Suprapubic skin (tissue), 4 donors: ENCODE data around the gene SSRP1. TPM values are rescaled to one million over a fixed set of nuclear protein-coding genes. Genes with fewer than 3 reads are reported as not detected.
"Not testable (repeated sequence)": the region's sequence is repeated elsewhere in the genome, so short reads cannot be mapped to it uniquely, and the experiment has no call there.

Experiments
- DNase-seq, 2 donors: peaks; one replicate each; pipeline ENCODE4 v3.0.0-alpha.2; 2019; ENCODE audit warnings: low spot score in 2 of 2
- H3K27ac ChIP-seq: fragments of 200-600 bp; sonication (generic); one replicate; pipeline ENCODE4 v1.5.1; 2019
- H3K27me3 ChIP-seq: fragments of 200-600 bp; sonication (generic); one replicate; pipeline ENCODE4 v1.5.1; 2019
- H3K36me3 ChIP-seq: fragments of 200-600 bp; sonication (generic); one replicate; pipeline ENCODE4 v1.5.1; 2019
- H3K4me1 ChIP-seq: fragments of 200-600 bp; sonication (generic); one replicate; pipeline ENCODE4 v1.5.1; 2019
- H3K4me3 ChIP-seq: fragments of 200-600 bp; sonication (generic); one replicate; pipeline ENCODE4 v1.5.1; 2019; ENCODE audit warnings: mild to moderate bottlenecking
- H3K9me3 ChIP-seq: fragments of 200-600 bp; sonication (generic); one replicate; pipeline ENCODE4 v1.5.1; 2019
- CTCF ChIP-seq, 2 donors: fragments of 200-600 bp in 1 of 2; fragments of 450-650 bp in 1 of 2; sonication (generic) in 1 of 2; IDR thresholded peaks; one replicate each; pipeline ENCODE4 v1.5.1; 2016 to 2019; ENCODE audit warnings: antibody characterized with exemption in 2 of 2, mild to moderate bottlenecking in 1 of 2, moderate library complexity in 1 of 2
- EP300 ChIP-seq: sonication (generic); formaldehyde crosslinking; IDR thresholded peaks from one replicate; pipeline ENCODE4 v1.6.1; 2017; ENCODE audit warnings: antibody characterized with exemption
- POLR2A ChIP-seq, 2 donors: fragments of 450-650 bp; IDR thresholded peaks; one replicate each; pipeline ENCODE4 v1.6.1; 2017; ENCODE audit warnings: antibody characterized with exemption in 2 of 2, mild to moderate bottlenecking in 2 of 2, moderate library complexity in 2 of 2
- POLR2AphosphoS5 ChIP-seq, 3 donors: sonication (generic); formaldehyde crosslinking; IDR thresholded peaks; one replicate each; pipeline ENCODE4 v1.6.1; 2017; ENCODE audit warnings: antibody characterized with exemption in 3 of 3
- WGBS: methylation state at CpG from one replicate; pipeline ENCODE4 v1.1.5; 2018; 5-methylcytosine and 5-hydroxymethylcytosine counted together
- total RNA-seq, 4 donors: library from RNA; depleted of rRNA; stranded (reverse); fragments of >200 nt; gene quantifications; one replicate each; pipeline ENCODE4 v1.1.0, GENCODE V29; 2016

SSRP1 gene
- total RNA-seq, 4 donors from 2014 or later, result 59.9 to 96.5 (median 67.9) TPM

- no peaks in the 10 kb centered on the region for H3K9me3 ChIP-seq
- no peaks in the 10 kb centered on the region for H3K27me3 ChIP-seq
- WGBS, result 41% methylated on average over 11 of the region's 11 CpGs
- H3K36me3 ChIP-seq, result no peaks in the 10 kb centered on the region
- peaks cover 19% of the 10 kb centered on the region for H3K4me1 ChIP-seq
- no peak overlapping the region for H3K4me3 ChIP-seq
- TF ChIP-seq EP300 (no peak), CTCF (IDR thresholded peaks at IDR 0.05) (no peak), POLR2AphosphoS5 (IDR thresholded peaks at IDR 0.05) (no peak), POLR2A (IDR thresholded peaks at IDR 0.05) (no peak)
- DNase-seq, result no peak
- H3K27ac ChIP-seq, result no peak overlapping the region
Observed at GRCh38 chr11:57342702-57343101, 7.0 kb upstream of the SSRP1 start.

- Histone ChIP-seq H3K4me3 (no peak overlapping the region), H3K36me3 (no peaks in the 10 kb centered on the region), H3K4me1 (peaks cover 22% of the 10 kb centered on the region), H3K27ac (no peak overlapping the region), H3K27me3 (no peaks in the 10 kb centered on the region), H3K9me3 (no peaks in the 10 kb centered on the region)
- DNase-seq, result no peak
- 81% methylated on average over 6 of the region's 6 CpGs for WGBS
- TF ChIP-seq CTCF (IDR thresholded peaks at IDR 0.05), result no peak
- TF ChIP-seq POLR2AphosphoS5 (IDR thresholded peaks at IDR 0.05), result no peak
- TF ChIP-seq EP300, result no peak
- TF ChIP-seq POLR2A (IDR thresholded peaks at IDR 0.05), result no peak
Observed at GRCh38 chr11:57341250-57341808, 5.6 kb upstream of the SSRP1 start.

DNA sequence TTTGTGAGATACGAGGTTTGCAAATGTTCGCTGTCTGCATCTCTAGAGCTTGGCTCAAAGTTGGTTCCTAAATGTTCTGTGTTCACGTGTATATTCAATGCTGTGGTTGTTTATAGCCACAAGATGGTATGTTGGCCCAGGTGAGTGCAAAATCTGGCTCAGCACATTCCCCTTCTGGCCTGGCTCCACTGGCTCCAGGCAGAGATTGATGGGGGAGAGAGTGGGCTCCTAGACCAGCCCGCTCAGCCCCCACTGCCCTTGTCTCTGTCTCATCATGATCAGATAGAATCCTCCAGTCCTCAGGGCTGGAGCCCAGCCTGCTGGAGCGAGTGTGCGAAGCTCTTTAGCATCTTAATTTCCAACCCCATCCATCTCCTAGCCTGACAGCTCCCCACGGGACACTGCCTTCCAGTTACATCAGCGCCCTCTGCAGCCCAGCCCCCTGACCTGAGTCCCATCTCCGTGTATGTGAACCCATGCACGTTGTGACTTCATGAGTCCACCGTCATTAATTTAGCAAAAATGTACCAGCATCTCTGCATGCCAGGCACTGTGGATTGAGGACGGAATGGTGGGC, 4.4 kb upstream of the SSRP1 start:
- Histone ChIP-seq H3K36me3 (no peaks in the 10 kb centered on the region), H3K27me3 (no peaks in the 10 kb centered on the region), H3K4me1 (peaks cover 21% of the 10 kb centered on the region), H3K9me3 (no peaks in the 10 kb centered on the region), H3K27ac (no peak overlapping the region), H3K4me3 (no peak overlapping the region)
- TF ChIP-seq POLR2A (IDR thresholded peaks at IDR 0.05), result no peak
- TF ChIP-seq EP300, result no peak
- TF ChIP-seq CTCF (IDR thresholded peaks at IDR 0.05), result no peak
- no peak for TF ChIP-seq POLR2AphosphoS5 (IDR thresholded peaks at IDR 0.05)
- DNase-seq, result no peak
- 32% methylated on average over 10 of the region's 12 CpGs for WGBS

DNA sequence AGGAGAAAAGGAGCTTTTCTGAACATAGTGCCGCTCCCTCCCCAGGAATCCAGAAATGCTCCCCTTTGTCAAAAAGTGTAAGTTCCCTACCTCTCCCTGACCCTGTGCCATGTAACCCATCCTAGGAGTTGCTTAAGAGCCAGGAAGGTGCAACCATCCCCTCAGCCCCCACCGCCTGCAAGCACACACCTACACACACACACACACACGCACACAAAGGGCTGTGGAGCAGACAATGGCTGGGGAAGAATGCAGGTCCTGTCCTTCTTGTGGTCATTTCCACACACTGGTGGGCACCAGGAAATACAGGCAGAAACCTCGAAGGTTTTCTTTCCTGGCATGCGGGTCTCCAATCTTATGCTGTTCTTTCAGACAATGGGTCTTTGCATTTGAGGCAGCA, 3.6 kb upstream of the SSRP1 start:
- Histone ChIP-seq H3K27ac (no peak overlapping the region), H3K4me1 (peaks cover 29% of the 10 kb centered on the region), H3K27me3 (no peaks in the 10 kb centered on the region), H3K4me3 (no peak overlapping the region), H3K9me3 (no peaks in the 10 kb centered on the region), H3K36me3 (no peaks in the 10 kb centered on the region)
- TF ChIP-seq POLR2AphosphoS5 (IDR thresholded peaks at IDR 0.05) (no peak), POLR2A (IDR thresholded peaks at IDR 0.05) (no peak), EP300 (no peak), CTCF (IDR thresholded peaks at IDR 0.05) (no peak)
- no peak for DNase-seq
- WGBS, result 68% methylated on average over 5 of the region's 5 CpGs

DNA sequence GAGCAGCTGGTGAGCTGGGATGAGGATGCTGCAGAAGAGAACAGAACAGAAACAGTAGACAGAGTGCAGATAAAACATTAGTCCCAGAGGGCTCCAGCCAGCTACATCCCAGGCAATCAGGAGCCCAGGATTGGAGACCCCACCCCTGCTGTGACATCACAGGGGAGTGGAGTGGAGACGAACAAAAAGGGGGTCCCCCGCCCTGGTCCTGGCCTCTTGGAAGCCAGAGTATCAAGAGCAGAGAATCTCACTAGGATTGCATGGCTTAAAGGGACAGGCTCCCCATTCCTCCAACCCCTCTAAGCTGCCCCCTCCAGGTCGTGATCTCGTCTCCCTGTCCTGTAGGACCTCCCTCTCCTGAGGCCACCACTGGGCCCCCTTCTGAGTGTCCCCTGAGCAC, 2.5 kb upstream of the SSRP1 start, which contains the start of gene P2RX3:
TSS of gene P2RX3 (plus strand) at position 211 of the 400 bp plus-strand sequence. CDS start 199 bp downstream, outside the sequence.
- DNase-seq, result no peak
- peaks cover 31% of the 10 kb centered on the region for H3K4me1 ChIP-seq
- WGBS, result 58% methylated on average over 4 of the region's 4 CpGs
- H3K27me3 ChIP-seq, result no peaks in the 10 kb centered on the region
- no peaks in the 10 kb centered on the region for H3K9me3 ChIP-seq
- no peak within 1 kb of the TSS for H3K27ac ChIP-seq
- H3K4me3 ChIP-seq, result no peak within 1 kb of the TSS
- H3K36me3 ChIP-seq, result peaks cover 4% of the 10 kb centered on the region
- TF ChIP-seq CTCF (IDR thresholded peaks at IDR 0.05) (no peak), EP300 (no peak), POLR2AphosphoS5 (IDR thresholded peaks at IDR 0.05) (no peak), POLR2A (IDR thresholded peaks at IDR 0.05) (no peak)

DNA sequence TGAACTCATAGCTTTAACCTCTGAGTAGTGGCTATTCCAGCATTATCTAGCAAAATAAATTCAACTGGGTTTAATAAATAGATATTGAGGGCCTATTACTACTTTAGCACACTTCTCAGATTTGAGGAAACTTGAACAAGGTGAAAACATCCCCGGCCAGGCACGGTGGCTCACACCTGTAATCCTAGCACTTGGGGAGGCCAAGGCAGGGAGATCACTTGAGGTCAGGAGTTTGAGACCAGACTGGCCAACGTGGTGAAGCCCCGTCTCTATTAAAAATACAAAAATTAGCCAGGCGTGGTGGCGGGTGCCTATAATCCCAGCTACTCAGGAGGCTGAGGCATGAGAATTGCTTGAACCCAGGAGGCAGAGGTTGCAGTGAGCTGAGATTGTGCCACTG, 1.2 kb upstream of the SSRP1 start:
- H3K27ac ChIP-seq, H3K4me3 ChIP-seq, H3K27me3 ChIP-seq, H3K9me3 ChIP-seq, DNase-seq: not testable (repeated sequence)
- peaks cover 17% of the 10 kb centered on the region for H3K36me3 ChIP-seq
- WGBS, result 92% methylated on average over 6 of the region's 6 CpGs
- peaks cover 28% of the 10 kb centered on the region for H3K4me1 ChIP-seq
